Measurements from ENCODE around the gene DENND1B.

DNA sequence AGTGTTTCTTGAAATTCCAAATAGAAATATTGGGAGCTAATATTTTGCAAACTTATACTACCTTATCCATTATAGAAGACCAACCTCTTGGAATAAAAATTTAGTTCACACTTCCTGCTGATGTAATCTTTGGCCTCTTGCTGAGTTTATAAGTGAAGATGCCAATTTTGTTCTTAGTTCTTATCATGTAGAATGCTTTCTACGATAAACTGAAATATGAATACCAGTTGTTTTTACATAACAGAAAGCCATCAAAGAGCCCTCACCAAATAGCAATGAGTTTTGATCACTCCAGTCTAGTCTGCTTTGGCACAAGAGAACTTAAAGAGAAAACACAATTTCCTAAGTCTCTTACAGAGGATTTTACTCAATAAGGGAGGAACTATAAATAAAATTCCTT is 89.5 kb downstream of the DENND1B start:
- TF ChIP-seq CTCF (IDR thresholded peaks at IDR 0.05 in 4 of 5, conservative IDR thresholded peaks at IDR 0.05 in 1 of 5) (no peak), POLR2A (IDR thresholded peaks at IDR 0.05) (no peak)
